Measurements from ENCODE around the gene TMEM255B.
A peak's percentile ranks its signal among the peaks of the same experiment; 100 is the strongest.

TMEM255B gene

DNA sequence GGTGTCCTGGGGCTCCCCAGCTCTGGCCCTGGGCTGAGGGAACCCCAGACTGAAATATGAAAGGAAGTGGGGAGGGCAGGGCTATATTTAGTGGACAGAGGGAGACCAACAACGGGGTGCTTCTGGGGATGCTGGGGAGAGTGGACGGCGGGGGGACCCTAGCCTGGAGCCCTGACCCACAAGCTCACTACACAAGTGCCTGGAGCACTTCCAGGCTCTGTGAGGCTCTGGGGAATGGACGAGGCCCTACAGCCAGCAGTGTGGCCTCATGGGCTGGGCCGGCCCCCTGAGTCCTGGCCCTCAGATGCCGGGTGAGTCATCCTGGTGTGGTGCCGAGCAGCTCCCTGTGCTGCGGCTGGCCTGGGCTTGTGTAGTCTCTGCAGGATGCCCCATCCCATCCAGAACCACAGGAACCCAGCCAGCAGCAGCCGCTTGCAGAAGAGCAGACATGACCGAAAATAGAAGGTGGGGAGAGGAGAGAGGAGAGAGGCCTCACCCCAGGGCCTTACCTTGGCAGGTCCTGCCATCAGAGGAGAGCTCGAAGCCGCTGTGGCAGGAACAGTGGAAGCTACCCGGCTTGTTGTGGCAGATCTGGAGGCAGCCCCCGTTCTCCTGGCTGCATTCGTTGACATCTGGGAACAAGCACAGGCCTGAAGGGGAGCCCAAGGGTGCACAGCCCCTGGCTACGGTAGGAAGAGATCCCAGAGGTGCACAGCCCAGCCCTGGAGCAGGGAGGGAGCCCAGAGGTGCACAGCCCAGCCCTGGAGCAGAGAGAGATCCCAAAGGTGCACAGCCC is 78.7 kb downstream of the TMEM255B start:
- H4K20me1 ChIP-seq (ENCODE audit: insufficient read depth, low read length, poor library complexity, severe bottlenecking): no peaks in the 10 kb centered on the region
- no peaks in the 10 kb centered on the region for H3K9me2 ChIP-seq (replicated peaks; ENCODE audit: low read depth, low read length)
- H3K36me3 ChIP-seq (ENCODE audit: insufficient read depth, low read length): no peaks in the 10 kb centered on the region
- H3K27me3 ChIP-seq (ENCODE audit: insufficient read depth, low read length, poor library complexity, severe bottlenecking): no peaks in the 10 kb centered on the region
- no peaks in the 10 kb centered on the region for H3K79me2 ChIP-seq (ENCODE audit: insufficient read depth, low read length)
- no peaks in the 10 kb centered on the region for H3K9me3 ChIP-seq (ENCODE audit: insufficient read depth, low read depth, low read length)
- H3K4me1 ChIP-seq (ENCODE audit: insufficient read depth, low read length, poor library complexity, severe bottlenecking): peaks cover 5% of the 10 kb centered on the region
- no peak overlapping the region for H3K4me2 ChIP-seq (ENCODE audit: low read depth, low read length, poor library complexity, severe bottlenecking)
- H3K4me3 ChIP-seq (ENCODE audit: low read length, poor library complexity, severe bottlenecking): no peak overlapping the region
- no peak overlapping the region for H2AFZ ChIP-seq (ENCODE audit: low read length)
- TF ChIP-seq, protein P1, sequence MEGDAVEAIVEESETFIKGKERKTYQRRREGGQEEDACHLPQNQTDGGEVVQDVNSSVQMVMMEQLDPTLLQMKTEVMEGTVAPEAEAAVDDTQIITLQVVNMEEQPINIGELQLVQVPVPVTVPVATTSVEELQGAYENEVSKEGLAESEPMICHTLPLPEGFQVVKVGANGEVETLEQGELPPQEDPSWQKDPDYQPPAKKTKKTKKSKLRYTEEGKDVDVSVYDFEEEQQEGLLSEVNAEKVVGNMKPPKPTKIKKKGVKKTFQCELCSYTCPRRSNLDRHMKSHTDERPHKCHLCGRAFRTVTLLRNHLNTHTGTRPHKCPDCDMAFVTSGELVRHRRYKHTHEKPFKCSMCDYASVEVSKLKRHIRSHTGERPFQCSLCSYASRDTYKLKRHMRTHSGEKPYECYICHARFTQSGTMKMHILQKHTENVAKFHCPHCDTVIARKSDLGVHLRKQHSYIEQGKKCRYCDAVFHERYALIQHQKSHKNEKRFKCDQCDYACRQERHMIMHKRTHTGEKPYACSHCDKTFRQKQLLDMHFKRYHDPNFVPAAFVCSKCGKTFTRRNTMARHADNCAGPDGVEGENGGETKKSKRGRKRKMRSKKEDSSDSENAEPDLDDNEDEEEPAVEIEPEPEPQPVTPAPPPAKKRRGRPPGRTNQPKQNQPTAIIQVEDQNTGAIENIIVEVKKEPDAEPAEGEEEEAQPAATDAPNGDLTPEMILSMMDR (conservative IDR thresholded peaks at IDR 0.05; ENCODE audit: low read length): no peak
- TF ChIP-seq EZH2phosphoT487 (IDR thresholded peaks at IDR 0.05; ENCODE audit: borderline replicate concordance): no peak
- H3K9ac ChIP-seq (ENCODE audit: low read depth, low read length, poor library complexity, severe bottlenecking): peak overlapping the region; percentile 39
- no peaks in the 10 kb centered on the region for H3F3A ChIP-seq (ENCODE audit: low read depth)

DNA sequence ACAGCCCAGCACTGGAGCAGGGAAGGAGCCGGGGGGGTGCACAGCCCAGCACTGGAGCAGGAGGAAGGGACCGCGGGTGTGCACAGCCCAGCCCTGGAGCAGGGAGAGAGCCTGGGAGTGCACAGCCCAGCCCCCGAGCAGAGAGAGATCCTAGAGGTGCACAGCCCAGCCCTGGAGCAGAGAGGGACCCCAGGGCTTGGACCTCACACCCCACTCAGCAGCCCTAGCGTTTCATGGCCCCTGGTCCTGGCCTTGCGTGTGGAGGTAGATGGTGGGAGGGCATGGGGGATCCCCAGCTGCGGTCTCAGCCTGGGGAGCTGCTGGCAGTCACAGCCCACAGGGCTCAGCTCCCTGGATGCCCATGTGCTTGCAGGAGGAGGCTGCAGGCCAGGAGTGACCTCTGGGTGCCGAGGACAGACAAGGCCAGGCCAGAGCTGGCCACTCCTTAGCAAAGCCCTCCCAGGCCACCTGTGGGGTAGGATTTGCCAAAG is 79.7 kb downstream of the TMEM255B start:
- H3K36me3 ChIP-seq (ENCODE audit: insufficient read depth, low read length): no peaks in the 10 kb centered on the region
- no peaks in the 10 kb centered on the region for H3K9me2 ChIP-seq (replicated peaks; ENCODE audit: low read depth, low read length)
- H3K9me3 ChIP-seq (ENCODE audit: insufficient read depth, low read depth, low read length): no peaks in the 10 kb centered on the region
- H3F3A ChIP-seq (ENCODE audit: low read depth): no peaks in the 10 kb centered on the region
- no peak overlapping the region for H3K9ac ChIP-seq (ENCODE audit: low read depth, low read length, poor library complexity, severe bottlenecking)
- no peaks in the 10 kb centered on the region for H3K27me3 ChIP-seq (ENCODE audit: insufficient read depth, low read length, poor library complexity, severe bottlenecking)
- H3K79me2 ChIP-seq (ENCODE audit: insufficient read depth, low read length): no peaks in the 10 kb centered on the region
- TF ChIP-seq, protein P1 (conservative IDR thresholded peaks at IDR 0.05; ENCODE audit: low read length): no peak
- TF ChIP-seq EZH2phosphoT487 (IDR thresholded peaks at IDR 0.05; ENCODE audit: borderline replicate concordance): no peak
- H2AFZ ChIP-seq (ENCODE audit: low read length): no peak overlapping the region
- no peak overlapping the region for H3K4me2 ChIP-seq (ENCODE audit: low read depth, low read length, poor library complexity, severe bottlenecking)
- no peaks in the 10 kb centered on the region for H4K20me1 ChIP-seq (ENCODE audit: insufficient read depth, low read length, poor library complexity, severe bottlenecking)
- no peak overlapping the region for H3K4me3 ChIP-seq (ENCODE audit: low read length, poor library complexity, severe bottlenecking)
- H3K4me1 ChIP-seq (ENCODE audit: insufficient read depth, low read length, poor library complexity, severe bottlenecking): peaks cover 5% of the 10 kb centered on the region

DNA sequence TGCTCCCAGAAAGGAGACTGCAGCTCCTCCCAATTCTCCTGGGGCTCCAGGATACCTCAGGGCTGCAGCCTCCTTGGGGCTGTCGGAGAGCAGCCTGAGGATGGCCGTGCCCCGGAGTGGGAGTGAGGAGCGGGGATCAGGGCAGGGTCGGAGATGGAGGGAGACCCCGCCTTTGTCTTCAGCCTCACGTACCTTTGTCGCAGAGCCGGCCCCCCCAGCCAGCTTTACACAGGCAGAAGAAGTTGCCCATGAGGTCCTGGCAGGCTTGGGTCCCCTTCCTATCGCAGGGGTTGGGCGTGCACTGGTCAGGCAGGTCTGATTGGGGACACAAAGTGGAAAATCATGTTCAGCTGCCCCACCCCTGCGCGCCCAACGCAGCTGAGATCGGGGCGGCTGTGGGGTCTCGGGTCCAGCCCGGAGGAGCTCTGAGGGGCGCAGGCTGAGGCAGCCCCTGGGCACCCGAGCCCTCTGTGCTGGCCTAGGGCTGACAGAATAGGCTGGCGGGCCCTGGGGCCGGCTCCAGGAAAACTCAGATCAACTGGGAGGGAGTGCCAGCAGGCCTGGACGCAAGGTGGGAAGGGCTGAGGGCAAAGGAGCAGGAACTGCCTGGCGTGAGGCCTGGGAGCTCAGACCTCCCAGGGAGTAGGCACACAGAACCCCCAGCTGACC is 80.6 kb downstream of the TMEM255B start:
- Histone ChIP-seq H3K4me2 (ENCODE audit: low read depth, low read length, poor library complexity, severe bottlenecking) (no peak overlapping the region), H3K27me3 (ENCODE audit: insufficient read depth, low read length, poor library complexity, severe bottlenecking) (no peaks in the 10 kb centered on the region), H3K79me2 (ENCODE audit: insufficient read depth, low read length) (no peaks in the 10 kb centered on the region), H3K9me2 (replicated peaks; ENCODE audit: low read depth, low read length) (no peaks in the 10 kb centered on the region), H3K4me3 (ENCODE audit: low read length, poor library complexity, severe bottlenecking) (no peak overlapping the region), H3K9ac (ENCODE audit: low read depth, low read length, poor library complexity, severe bottlenecking) (no peak overlapping the region), H3F3A (ENCODE audit: low read depth) (no peaks in the 10 kb centered on the region), H3K4me1 (ENCODE audit: insufficient read depth, low read length, poor library complexity, severe bottlenecking) (peaks cover 5% of the 10 kb centered on the region), H3K9me3 (ENCODE audit: insufficient read depth, low read depth, low read length) (no peaks in the 10 kb centered on the region), H4K20me1 (ENCODE audit: insufficient read depth, low read length, poor library complexity, severe bottlenecking) (no peaks in the 10 kb centered on the region), H2AFZ (ENCODE audit: low read length) (no peak overlapping the region), H3K36me3 (ENCODE audit: insufficient read depth, low read length) (no peaks in the 10 kb centered on the region)
- TF ChIP-seq, protein P1 (conservative IDR thresholded peaks at IDR 0.05; ENCODE audit: low read length): no peak
- TF ChIP-seq EZH2phosphoT487 (IDR thresholded peaks at IDR 0.05; ENCODE audit: borderline replicate concordance): no peak
